GM12801 (cell line): ENCODE data around the gene DOK3.

ENCODE experiments used
- TF ChIP-seq, protein P1 (sequence below): IDR thresholded peaks from one replicate; pipeline ENCODE4 v1.5.1; 2011; ENCODE audit warnings: control low read depth; ENCODE audit not compliant: insufficient read length; ENCODE audit errors: extremely low read depth

Gene DOK3

GRCh38 chr5:177530638-177531037 lies 21.0 kb upstream of the DOK3 start:
- TF ChIP-seq, protein P1, sequence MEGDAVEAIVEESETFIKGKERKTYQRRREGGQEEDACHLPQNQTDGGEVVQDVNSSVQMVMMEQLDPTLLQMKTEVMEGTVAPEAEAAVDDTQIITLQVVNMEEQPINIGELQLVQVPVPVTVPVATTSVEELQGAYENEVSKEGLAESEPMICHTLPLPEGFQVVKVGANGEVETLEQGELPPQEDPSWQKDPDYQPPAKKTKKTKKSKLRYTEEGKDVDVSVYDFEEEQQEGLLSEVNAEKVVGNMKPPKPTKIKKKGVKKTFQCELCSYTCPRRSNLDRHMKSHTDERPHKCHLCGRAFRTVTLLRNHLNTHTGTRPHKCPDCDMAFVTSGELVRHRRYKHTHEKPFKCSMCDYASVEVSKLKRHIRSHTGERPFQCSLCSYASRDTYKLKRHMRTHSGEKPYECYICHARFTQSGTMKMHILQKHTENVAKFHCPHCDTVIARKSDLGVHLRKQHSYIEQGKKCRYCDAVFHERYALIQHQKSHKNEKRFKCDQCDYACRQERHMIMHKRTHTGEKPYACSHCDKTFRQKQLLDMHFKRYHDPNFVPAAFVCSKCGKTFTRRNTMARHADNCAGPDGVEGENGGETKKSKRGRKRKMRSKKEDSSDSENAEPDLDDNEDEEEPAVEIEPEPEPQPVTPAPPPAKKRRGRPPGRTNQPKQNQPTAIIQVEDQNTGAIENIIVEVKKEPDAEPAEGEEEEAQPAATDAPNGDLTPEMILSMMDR = no peak

DNA sequence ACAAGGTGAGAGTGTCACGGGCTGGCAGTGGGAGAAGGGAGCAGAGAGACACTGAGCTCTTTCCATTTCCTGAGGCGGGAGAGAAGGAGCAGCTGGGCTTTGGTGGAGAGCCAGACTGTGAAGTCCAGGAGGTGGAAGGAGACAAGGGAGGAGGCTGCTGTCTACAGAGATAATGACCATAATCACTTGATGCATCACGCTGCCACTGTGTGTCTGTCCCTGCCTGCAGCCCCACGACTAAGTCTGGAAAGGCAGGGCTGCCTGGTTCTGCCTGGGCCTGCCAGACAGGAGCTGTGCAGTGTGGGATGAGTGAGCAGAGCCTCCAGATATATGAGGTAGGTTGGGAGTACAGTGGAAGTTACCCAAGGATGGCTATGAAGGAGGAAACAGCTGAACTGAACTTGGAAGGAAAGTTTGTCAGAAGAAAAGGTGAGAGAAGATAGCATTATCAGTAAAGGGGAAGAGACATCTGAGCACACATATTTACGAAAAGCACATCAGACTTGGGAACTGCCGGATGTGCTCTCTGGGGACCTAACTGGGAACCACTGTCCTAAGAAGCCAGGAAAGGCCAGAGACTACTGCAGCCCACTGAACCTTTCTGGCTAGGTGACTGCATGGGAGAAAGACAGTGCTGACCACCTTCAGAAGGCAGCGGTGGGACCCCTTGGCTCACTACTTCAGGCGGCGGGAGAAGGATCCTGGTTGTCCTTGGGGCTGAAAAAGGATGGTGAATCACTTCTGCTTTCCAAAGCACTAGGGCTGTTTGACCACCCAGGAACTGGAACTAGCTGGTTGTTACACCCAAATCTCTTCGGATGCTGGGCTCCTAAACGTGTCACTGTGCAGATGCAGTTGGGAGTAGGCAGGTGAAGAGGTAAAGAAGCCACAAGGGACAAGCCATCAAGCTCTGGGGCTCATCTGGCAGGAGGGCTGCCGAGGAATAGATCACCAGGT lies 19.9 kb upstream of the DOK3 start:
- TF ChIP-seq, protein P1 = no peak

- TF ChIP-seq, protein P1 = no peak
These were observed 19.0 kb upstream of the DOK3 start for GRCh38 chr5:177528631-177529030.

GRCh38 chr5:177527595-177527994 lies 18.0 kb upstream of the DOK3 start:
- TF ChIP-seq, protein P1 = no peak

- TF ChIP-seq, protein P1 = no peak
These were observed 17.2 kb upstream of the DOK3 start for GRCh38 chr5:177526791-177527190.

GRCh38 chr5:177526191-177526590 lies 16.6 kb upstream of the DOK3 start:
- TF ChIP-seq, protein P1 = no peak

DNA sequence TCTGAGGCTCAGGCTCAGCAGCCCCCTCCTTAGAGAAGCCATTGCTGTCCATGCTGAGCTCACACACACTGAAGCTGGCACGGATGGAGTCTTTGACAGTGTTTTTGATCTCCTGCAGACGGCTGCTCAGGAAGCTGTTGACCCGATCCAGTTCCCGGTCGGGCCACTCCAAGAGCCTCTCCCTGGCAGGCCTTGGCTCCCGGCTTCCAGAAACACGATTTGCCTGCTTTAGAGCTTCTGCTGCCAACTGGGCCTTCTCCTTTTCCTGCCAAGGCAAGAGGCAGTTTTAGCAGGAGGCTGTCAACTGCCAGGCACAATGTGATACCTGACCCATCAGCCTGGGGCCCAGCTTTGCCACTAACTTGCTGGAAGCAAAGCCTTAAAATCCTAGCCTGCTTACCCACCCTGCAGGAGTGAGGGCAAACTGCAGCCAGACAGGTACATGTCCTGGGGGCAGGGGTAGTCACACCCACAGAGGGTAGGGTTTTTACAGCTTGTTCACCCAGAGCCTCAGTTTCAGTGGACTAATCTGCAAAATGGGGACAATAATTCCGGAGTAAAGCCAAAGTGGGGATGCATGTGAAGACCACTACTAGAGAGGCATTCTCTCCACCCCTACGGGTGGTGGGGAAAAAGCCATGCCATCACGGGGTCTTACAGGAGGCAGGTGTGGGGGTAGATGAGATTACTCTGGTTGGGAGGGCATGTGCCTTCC lies 15.5 kb upstream of the DOK3 start:
- TF ChIP-seq, protein P1 = no peak
